HCT116 (cell line): ENCODE results near the gene ESAM. TPM values are rescaled to one million over a fixed set of nuclear protein-coding genes. Genes with fewer than 3 reads are reported as not detected.

Experiments used
- ATAC-seq: fragments of 200-7000 bp; cut with Tn5 transposase; 2 replicates; pipeline ENCODE4 v1.9.1; 2020; ENCODE audit warnings: mild to moderate bottlenecking, moderate library complexity
- BruUV-seq: library from RNA; stranded (reverse); fragments of 400-500 nt; replicated peaks from 2 replicates; lab custom pipeline; 2021; lab: Mats Ljungman, UMichigan
- CTCF ChIA-PET: fragments of 300-600 bp; sonication (Branson Sonifier 250); formaldehyde crosslinking; loops from one replicate; lab custom pipeline; 2021; ENCODE audit warnings: antibody characterized with exemption; lab: Charles Lee
- POLR2A ChIA-PET: fragments of 300-600, 350-600 bp; sonication (Branson Sonifier 250); formaldehyde crosslinking; loops from one replicate; lab custom pipeline; 2021; ENCODE audit warnings: antibody characterized with exemption; lab: Charles Lee
- RAD21 ChIA-PET, 2 experiments: fragments of 300-600 bp; sonication (Branson Sonifier 250); formaldehyde crosslinking; loops; one replicate each; lab custom pipeline; 2023; ENCODE audit warnings: low total read pairs in 2 of 2; ENCODE audit not compliant: uncharacterized antibody in 2 of 2, unreplicated experiment in 2 of 2, low non-redundant PET in 1 of 2; lab: Charles Lee
- DNase-seq: peaks from one replicate; pipeline ENCODE4 v3.0.0-alpha.2; 2010; ENCODE audit warnings: low read depth, low spot score
- H2AFZ ChIP-seq: fragments of 200-600 bp; shearing (Covaris generic), sonication (generic); 2 replicates; pipeline ENCODE4 v1.6.1; 2017; ENCODE audit warnings: low read depth, mixed run types, mixed read lengths, antibody characterized with exemption, low read length; ENCODE audit not compliant: poor library complexity, severe bottlenecking
- H3K27ac ChIP-seq: 2 replicates; pipeline ENCODE4 v1.5.1; 2012; ENCODE audit warnings: low read depth, low read length
- H3K27me3 ChIP-seq: fragments of 200-600 bp; sonication (generic); 2 replicates; pipeline ENCODE4 v1.6.1; 2016; ENCODE audit warnings: mixed run types, low read length, mixed read lengths; ENCODE audit not compliant: insufficient read depth
- H3K36me3 ChIP-seq, 2 experiments: fragments of 200-500 bp in 1 of 2; fragments of 200-600 bp in 1 of 2; sonication (Bioruptor generic) in 1 of 2; sonication (generic) in 1 of 2; 2 replicates each; pipeline versions ENCODE4 v1.5.1 to v1.6.1; 2014 to 2016; ENCODE audit warnings: low read length in 2 of 2, inconsistent platforms in 1 of 2, mixed read lengths in 1 of 2, mixed run types in 1 of 2; ENCODE audit not compliant: insufficient read depth in 2 of 2, control insufficient read depth in 1 of 2
- H3K4me1 ChIP-seq, 2 experiments: fragments of 200-600 bp in 1 of 2; sonication (generic) in 1 of 2; 2 replicates each; pipeline versions ENCODE4 v1.5.1 to v1.6.1; 2012 to 2017; ENCODE audit warnings: low read length in 2 of 2, inconsistent platforms in 1 of 2, mild to moderate bottlenecking in 1 of 2, mixed read lengths in 1 of 2, mixed run types in 1 of 2, moderate library complexity in 1 of 2; ENCODE audit not compliant: insufficient read depth in 2 of 2, control insufficient read depth in 1 of 2
- H3K4me2 ChIP-seq: fragments of 200-600 bp; sonication (generic); 2 replicates; pipeline ENCODE4 v1.6.1; 2017; ENCODE audit warnings: mixed run types, low read length, mixed read lengths
- H3K4me3 ChIP-seq, 2 experiments: fragments of 200-600 bp in 1 of 2; sonication (generic) in 1 of 2; replicated peaks in 1 of 2; 2 replicates each; pipeline ENCODE4 v1.5.1; 2011 to 2016; ENCODE audit warnings: low read length in 2 of 2, control low read depth in 1 of 2, low read depth in 1 of 2, mild to moderate bottlenecking in 1 of 2, mixed read lengths in 1 of 2, mixed run types in 1 of 2
- H3K79me2 ChIP-seq: fragments of 200-600 bp; sonication (generic); 2 replicates; pipeline ENCODE4 v1.6.1; 2017; ENCODE audit warnings: mild to moderate bottlenecking, mixed run types, low read length, moderate library complexity, mixed read lengths; ENCODE audit not compliant: insufficient read depth
- H3K9ac ChIP-seq: fragments of 200-600 bp; sonication (generic); 2 replicates; pipeline ENCODE4 v1.6.1; 2016; ENCODE audit warnings: low read length, mixed read lengths
- H3K9me2 ChIP-seq: fragments of 200-600 bp; sonication (generic), shearing (Covaris generic); 2 replicates; pipeline ENCODE4 v1.6.1; 2017; ENCODE audit warnings: mixed run types, mild to moderate bottlenecking, moderate library complexity; ENCODE audit not compliant: insufficient read depth
- H3K9me3 ChIP-seq, 2 experiments: fragments of 200-500 bp in 1 of 2; fragments of 200-600 bp in 1 of 2; sonication (Bioruptor generic) in 1 of 2; sonication (generic) in 1 of 2; 2 replicates each; pipeline ENCODE4 v1.6.1; 2014 to 2017; ENCODE audit warnings: low read length in 2 of 2, mixed read lengths in 2 of 2, inconsistent platforms in 1 of 2, low read depth in 1 of 2, mild to moderate bottlenecking in 1 of 2, mixed run types in 1 of 2, moderate library complexity in 1 of 2; ENCODE audit not compliant: control insufficient read depth in 1 of 2, insufficient read depth in 1 of 2
- H4K20me1 ChIP-seq: fragments of 200-600 bp; sonication (generic), shearing (Covaris generic); 2 replicates; pipeline ENCODE4 v1.6.1; 2017; ENCODE audit warnings: mixed run types, mild to moderate bottlenecking, moderate library complexity; ENCODE audit not compliant: insufficient read depth
- CBX3 ChIP-seq: IDR thresholded peaks from 2 replicates; pipeline ENCODE4 v1.6.1; 2012; ENCODE audit warnings: low read depth
- CEBPB ChIP-seq: IDR thresholded peaks from 2 replicates; pipeline ENCODE4 v1.6.1; 2012; ENCODE audit warnings: low read depth
- CTCF ChIP-seq, 3 experiments: fragments of 200-600 bp in 1 of 3; sonication (generic) in 1 of 3; IDR thresholded peaks in 2 of 3; conservative IDR thresholded peaks in 1 of 3; 2 replicates each; pipeline ENCODE4 v1.5.1; 2012 to 2017; ENCODE audit warnings: low read depth in 2 of 3, low read length in 2 of 3, antibody characterized with exemption in 1 of 3, borderline replicate concordance in 1 of 3, control low read depth in 1 of 3, mild to moderate bottlenecking in 1 of 3, mixed read lengths in 1 of 3, mixed run types in 1 of 3, moderate library complexity in 1 of 3; ENCODE audit not compliant: insufficient read depth in 1 of 3
- EGR1 ChIP-seq: IDR thresholded peaks from 2 replicates; pipeline ENCODE4 v1.6.1; 2012; ENCODE audit warnings: low read depth
- ELF1 ChIP-seq: IDR thresholded peaks from 2 replicates; pipeline ENCODE4 v1.6.1; 2012; ENCODE audit warnings: low read depth, borderline replicate concordance
- EZH2phosphoT487 ChIP-seq: fragments of 200-600 bp; IDR thresholded peaks from 2 replicates; pipeline ENCODE4 v1.6.1; 2018; ENCODE audit warnings: antibody characterized with exemption, borderline replicate concordance
- FOSL1 ChIP-seq: IDR thresholded peaks from 2 replicates; pipeline ENCODE4 v1.6.1; 2012; ENCODE audit warnings: low read depth
- POLR2A ChIP-seq: IDR thresholded peaks from 2 replicates; pipeline ENCODE4 v1.7.0; 2011; ENCODE audit warnings: borderline replicate concordance; ENCODE audit not compliant: insufficient read depth, insufficient read length; ENCODE audit errors: extremely low read depth
- SRF ChIP-seq: IDR thresholded peaks from 2 replicates; pipeline ENCODE4 v1.6.1; 2012; ENCODE audit warnings: low read depth
- YY1 ChIP-seq: IDR thresholded peaks from 2 replicates; pipeline ENCODE4 v1.6.1; 2011; ENCODE audit warnings: low read length, low read depth, moderate library complexity, mild to moderate bottlenecking; ENCODE audit not compliant: insufficient replicate concordance; ENCODE audit errors: extremely low read depth
- ZFX ChIP-seq: fragments of 450-650 bp; IDR thresholded peaks from 2 replicates; pipeline ENCODE4 v1.6.1; 2017
- intact Hi-C: fragments of 100-400 bp; cut with micrococcal nuclease; formaldehyde crosslinking; loops from 2 replicates; pipeline ENCODE4 v1.10.0; 2022
- total RNA-seq: library from RNA; stranded (reverse); gene quantifications from one replicate; pipeline ENCODE4 v1.2.1, GENCODE V29; 2021; ENCODE audit not compliant: unreplicated experiment
- TF ChIP-seq, protein P1 (sequence below): IDR thresholded peaks from 2 replicates; pipeline ENCODE4 v1.6.1; 2011; ENCODE audit warnings: mild to moderate bottlenecking, low read length, moderate library complexity; ENCODE audit not compliant: insufficient replicate concordance; ENCODE audit errors: extremely low read depth
- TF ChIP-seq, protein P2 (sequence below): IDR thresholded peaks from 2 replicates; pipeline ENCODE4 v1.6.1; 2012

Gene ESAM
- total RNA-seq, 1 experiment from 2014 or later = 6.1 TPM

DNA sequence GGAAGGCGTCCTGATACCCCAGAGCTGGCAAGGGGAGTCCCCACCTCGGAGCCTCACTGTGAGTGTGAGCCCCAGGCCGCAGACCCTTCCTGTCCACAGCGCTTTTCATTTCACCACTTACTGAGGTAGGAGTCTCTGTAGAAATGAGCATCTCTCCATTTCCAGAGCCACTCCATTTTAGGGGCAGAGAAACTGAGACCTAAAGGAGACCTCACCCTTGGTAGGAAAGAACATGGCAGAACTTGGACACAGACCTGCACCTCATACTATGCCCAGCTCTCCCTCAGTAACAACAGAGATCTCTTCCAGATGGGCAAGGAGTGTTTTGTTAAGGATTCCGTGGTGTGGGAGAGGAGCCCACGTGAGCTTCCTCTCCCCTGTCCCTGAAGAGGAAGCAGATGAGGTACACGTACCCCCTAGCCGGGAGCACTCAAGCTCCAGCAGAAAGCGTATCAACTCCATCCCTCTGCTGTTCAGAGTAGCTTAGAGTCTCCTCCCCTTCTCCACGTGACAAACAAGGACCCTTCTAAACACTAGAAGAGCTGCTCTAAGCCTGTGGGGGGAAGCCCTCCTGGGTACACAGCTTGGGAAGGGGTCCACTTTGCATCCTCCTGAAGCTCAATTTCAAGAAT lies 9.5 kb downstream of the ESAM start:
- POLR2A ChIA-PET = no interaction called here
- no peaks in the 10 kb centered on the region for H4K20me1 ChIP-seq
- no peaks in the 10 kb centered on the region for H3K9me2 ChIP-seq
- H3K4me1 ChIP-seq = peaks cover 3 to 19% of the 10 kb centered on the region in 2 experiments
- CTCF ChIA-PET = interaction anchor here (0.8 kb wide), 1 partner anchor 9 kb away, joined by 4 read pairs; no protein-coding TSS in a partner anchor
- DNase-seq = no peak
- H3K4me2 ChIP-seq = no peak overlapping the region
- no peaks in the 10 kb centered on the region for H3K36me3 ChIP-seq
- no peak overlapping the region for H3K9ac ChIP-seq
- TF ChIP-seq POLR2A (no peak), CBX3 (no peak), SRF (no peak), YY1 (no peak), CEBPB (no peak), EZH2phosphoT487 (no peak), FOSL1 (no peak), ELF1 (no peak), CTCF (IDR thresholded peaks at IDR 0.05 in 2 of 3, conservative IDR thresholded peaks at IDR 0.05 in 1 of 3; ENCODE audit: borderline replicate concordance in 1 of 3, insufficient read depth in 1 of 3, low read depth in 2 of 3, low read length in 2 of 3) (no peak), ZFX (no peak), EGR1 (no peak)
- TF ChIP-seq, protein P1, sequence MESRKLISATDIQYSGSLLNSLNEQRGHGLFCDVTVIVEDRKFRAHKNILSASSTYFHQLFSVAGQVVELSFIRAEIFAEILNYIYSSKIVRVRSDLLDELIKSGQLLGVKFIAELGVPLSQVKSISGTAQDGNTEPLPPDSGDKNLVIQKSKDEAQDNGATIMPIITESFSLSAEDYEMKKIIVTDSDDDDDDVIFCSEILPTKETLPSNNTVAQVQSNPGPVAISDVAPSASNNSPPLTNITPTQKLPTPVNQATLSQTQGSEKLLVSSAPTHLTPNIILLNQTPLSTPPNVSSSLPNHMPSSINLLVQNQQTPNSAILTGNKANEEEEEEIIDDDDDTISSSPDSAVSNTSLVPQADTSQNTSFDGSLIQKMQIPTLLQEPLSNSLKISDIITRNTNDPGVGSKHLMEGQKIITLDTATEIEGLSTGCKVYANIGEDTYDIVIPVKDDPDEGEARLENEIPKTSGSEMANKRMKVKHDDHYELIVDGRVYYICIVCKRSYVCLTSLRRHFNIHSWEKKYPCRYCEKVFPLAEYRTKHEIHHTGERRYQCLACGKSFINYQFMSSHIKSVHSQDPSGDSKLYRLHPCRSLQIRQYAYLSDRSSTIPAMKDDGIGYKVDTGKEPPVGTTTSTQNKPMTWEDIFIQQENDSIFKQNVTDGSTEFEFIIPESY = no peak
- TF ChIP-seq, protein P2, sequence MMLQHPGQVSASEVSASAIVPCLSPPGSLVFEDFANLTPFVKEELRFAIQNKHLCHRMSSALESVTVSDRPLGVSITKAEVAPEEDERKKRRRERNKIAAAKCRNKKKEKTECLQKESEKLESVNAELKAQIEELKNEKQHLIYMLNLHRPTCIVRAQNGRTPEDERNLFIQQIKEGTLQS = no peak
- TF ChIP-seq, all 23 proteins: peak for 0
- intact Hi-C loops = no loop called here
- no peaks in the 10 kb centered on the region for H3K27me3 ChIP-seq
- H3K27ac ChIP-seq = no peak overlapping the region
- no peak for ATAC-seq
- BruUV-seq = no TSS peak
- H3K9me3 ChIP-seq = no peaks in the 10 kb centered on the region
- no peak overlapping the region for H3K4me3 ChIP-seq
- RAD21 ChIA-PET = no interaction called here
- no peaks in the 10 kb centered on the region for H3K79me2 ChIP-seq
- H2AFZ ChIP-seq = no peak overlapping the region
